Activated T-helper 2 cell treated with anti-CD3 and anti-CD28 coated beads, Interferon-gamma antibody, Interleukin-2, Interleukin-4, amounts not matched to agents 10 μg/mL and 5 μg/mL and 100 μg/mL, durations not matched to agents 14 hours and 24 hours and 36 hours (primary cell): ENCODE data around the gene CTNNA2. TPM values are rescaled to one million over a fixed set of nuclear protein-coding genes. Genes with fewer than 3 reads are reported as not detected.

Experiments
- DNase-seq: peaks from one replicate; pipeline ENCODE4 v3.0.0; 2021; ENCODE audit warnings: low spot score
- H3K27ac Mint-ChIP-seq: one replicate; pipeline ENCODE4 v1.8.0; 2021; ENCODE audit warnings: mixed read lengths
- H3K27me3 Mint-ChIP-seq: one replicate; pipeline ENCODE4 v1.8.0; 2021; ENCODE audit warnings: low read depth, mixed read lengths
- H3K36me3 Mint-ChIP-seq: one replicate; pipeline ENCODE4 v1.8.0; 2021; ENCODE audit warnings: low read depth, mixed read lengths
- H3K4me1 Mint-ChIP-seq: one replicate; pipeline ENCODE4 v1.8.0; 2021; ENCODE audit warnings: low read depth, mixed read lengths
- H3K4me3 Mint-ChIP-seq: one replicate; pipeline ENCODE4 v1.8.0; 2021; ENCODE audit warnings: low read depth, mild to moderate bottlenecking, moderate library complexity, mixed read lengths
- H3K9me3 Mint-ChIP-seq: one replicate; pipeline ENCODE4 v1.8.0; 2021; ENCODE audit warnings: mixed read lengths
- intact Hi-C: fragments of 100-400 bp; cut with micrococcal nuclease; formaldehyde crosslinking; loops from one replicate; pipeline ENCODE4 v1.15.1; 2023
- total RNA-seq: library from RNA; stranded (reverse); gene quantifications from 2 replicates; pipeline ENCODE4 v1.2.3, GENCODE V29; 2022

The CTNNA2 gene
- total RNA-seq, 1 donor from 2014 or later: not detected

GRCh38 chr2:79621252-79621651 lies 108.4 kb downstream of the CTNNA2 start:
- Mint-ChIP-seq H3K27me3 (no peaks in the 10 kb centered on the region), H3K4me1 (no peaks in the 10 kb centered on the region), H3K9me3 (peaks cover 33% of the 10 kb centered on the region), H3K36me3 (no peaks in the 10 kb centered on the region), H3K4me3 (no peak overlapping the region), H3K27ac (no peak overlapping the region)
- DNase-seq: no peak
- intact Hi-C loops: no loop called here

GRCh38 chr2:79621755-79622154 lies 108.9 kb downstream of the CTNNA2 start:
- no peaks in the 10 kb centered on the region for H3K4me1 Mint-ChIP-seq
- no peaks in the 10 kb centered on the region for H3K27me3 Mint-ChIP-seq
- no peak overlapping the region for H3K4me3 Mint-ChIP-seq
- intact Hi-C loops: no loop called here
- H3K27ac Mint-ChIP-seq: no peak overlapping the region
- no peak for DNase-seq
- peaks cover 32% of the 10 kb centered on the region for H3K9me3 Mint-ChIP-seq
- no peaks in the 10 kb centered on the region for H3K36me3 Mint-ChIP-seq

GRCh38 chr2:79622508-79622907 lies 109.7 kb downstream of the CTNNA2 start:
- no peak overlapping the region for H3K27ac Mint-ChIP-seq
- intact Hi-C loops: no loop called here
- DNase-seq: no peak
- H3K4me3 Mint-ChIP-seq: no peak overlapping the region
- H3K9me3 Mint-ChIP-seq: peaks cover 27% of the 10 kb centered on the region
- H3K27me3 Mint-ChIP-seq: no peaks in the 10 kb centered on the region
- H3K36me3 Mint-ChIP-seq: no peaks in the 10 kb centered on the region
- no peaks in the 10 kb centered on the region for H3K4me1 Mint-ChIP-seq

- H3K27ac Mint-ChIP-seq: no peak overlapping the region
- no peak overlapping the region for H3K4me3 Mint-ChIP-seq
- DNase-seq: no peak
- H3K36me3 Mint-ChIP-seq: no peaks in the 10 kb centered on the region
- intact Hi-C loops: no loop called here
- peaks cover 26% of the 10 kb centered on the region for H3K9me3 Mint-ChIP-seq
- H3K27me3 Mint-ChIP-seq: no peaks in the 10 kb centered on the region
- H3K4me1 Mint-ChIP-seq: no peaks in the 10 kb centered on the region
These were observed 114.4 kb downstream of the CTNNA2 start for GRCh38 chr2:79627237-79627636.

- intact Hi-C loops: no loop called here
These were observed 117.2 kb downstream of the CTNNA2 start for GRCh38 chr2:79630060-79630459.

GRCh38 chr2:79630972-79631557 lies 118.2 kb downstream of the CTNNA2 start:
- Mint-ChIP-seq H3K27ac (no peak overlapping the region), H3K4me1 (no peaks in the 10 kb centered on the region), H3K4me3 (no peak overlapping the region), H3K27me3 (no peaks in the 10 kb centered on the region), H3K9me3 (peaks cover 33% of the 10 kb centered on the region), H3K36me3 (no peaks in the 10 kb centered on the region)
- no peak for DNase-seq
- intact Hi-C loops: no loop called here

More at GRCh38 chr2:79630060-79630459, 117.2 kb downstream of the CTNNA2 start:
- H3K4me3 Mint-ChIP-seq: no peak overlapping the region
- no peaks in the 10 kb centered on the region for H3K36me3 Mint-ChIP-seq
- no peaks in the 10 kb centered on the region for H3K4me1 Mint-ChIP-seq
- peaks cover 29% of the 10 kb centered on the region for H3K9me3 Mint-ChIP-seq
- H3K27me3 Mint-ChIP-seq: no peaks in the 10 kb centered on the region
- DNase-seq: no peak
- no peak overlapping the region for H3K27ac Mint-ChIP-seq

- H3K4me1 Mint-ChIP-seq: no peaks in the 10 kb centered on the region
- no peaks in the 10 kb centered on the region for H3K27me3 Mint-ChIP-seq
- no peak for DNase-seq
- no peak overlapping the region for H3K27ac Mint-ChIP-seq
- H3K36me3 Mint-ChIP-seq: no peaks in the 10 kb centered on the region
- intact Hi-C loops: no loop called here
- H3K9me3 Mint-ChIP-seq: peaks cover 23% of the 10 kb centered on the region
- H3K4me3 Mint-ChIP-seq: no peak overlapping the region
These were observed 125.6 kb downstream of the CTNNA2 start for GRCh38 chr2:79638410-79638809.

- H3K4me3 Mint-ChIP-seq: no peak overlapping the region
- intact Hi-C loops: no loop called here
- no peaks in the 10 kb centered on the region for H3K4me1 Mint-ChIP-seq
- H3K27me3 Mint-ChIP-seq: no peaks in the 10 kb centered on the region
- no peak for DNase-seq
- peaks cover 23% of the 10 kb centered on the region for H3K9me3 Mint-ChIP-seq
- no peaks in the 10 kb centered on the region for H3K36me3 Mint-ChIP-seq
- no peak overlapping the region for H3K27ac Mint-ChIP-seq
These were observed 126.1 kb downstream of the CTNNA2 start for GRCh38 chr2:79638954-79639353.

- Mint-ChIP-seq H3K36me3 (no peaks in the 10 kb centered on the region), H3K27me3 (no peaks in the 10 kb centered on the region), H3K4me1 (no peaks in the 10 kb centered on the region), H3K27ac (no peak overlapping the region), H3K9me3 (peaks cover 15% of the 10 kb centered on the region), H3K4me3 (no peak overlapping the region)
- DNase-seq: no peak
- intact Hi-C loops: no loop called here
These were observed 127.2 kb downstream of the CTNNA2 start for GRCh38 chr2:79640001-79640400.

- H3K36me3 Mint-ChIP-seq: no peaks in the 10 kb centered on the region
- DNase-seq: no peak
- H3K27ac Mint-ChIP-seq: no peak overlapping the region
- H3K27me3 Mint-ChIP-seq: no peaks in the 10 kb centered on the region
- no peaks in the 10 kb centered on the region for H3K4me1 Mint-ChIP-seq
- H3K9me3 Mint-ChIP-seq: peaks cover 47% of the 10 kb centered on the region
- intact Hi-C loops: no loop called here
- H3K4me3 Mint-ChIP-seq: no peak overlapping the region
These were observed 136.7 kb downstream of the CTNNA2 start for GRCh38 chr2:79649531-79649930.

GRCh38 chr2:79660557-79660956 lies 147.7 kb downstream of the CTNNA2 start:
- Mint-ChIP-seq H3K27me3 (no peaks in the 10 kb centered on the region), H3K9me3 (peaks cover 21% of the 10 kb centered on the region), H3K27ac (no peak overlapping the region), H3K4me3 (no peak overlapping the region), H3K4me1 (no peaks in the 10 kb centered on the region), H3K36me3 (no peaks in the 10 kb centered on the region)
- intact Hi-C loops: no loop called here
- no peak for DNase-seq

- no peak overlapping the region for H3K27ac Mint-ChIP-seq
- intact Hi-C loops: no loop called here
- peaks cover 28% of the 10 kb centered on the region for H3K9me3 Mint-ChIP-seq
- H3K27me3 Mint-ChIP-seq: no peaks in the 10 kb centered on the region
- H3K4me3 Mint-ChIP-seq: no peak overlapping the region
- no peaks in the 10 kb centered on the region for H3K4me1 Mint-ChIP-seq
- no peak for DNase-seq
- H3K36me3 Mint-ChIP-seq: no peaks in the 10 kb centered on the region
These were observed 152.2 kb downstream of the CTNNA2 start for GRCh38 chr2:79665091-79665490.

GRCh38 chr2:79666430-79666829 lies 153.6 kb downstream of the CTNNA2 start:
- Mint-ChIP-seq H3K27ac (no peak overlapping the region), H3K9me3 (peaks cover 34% of the 10 kb centered on the region), H3K27me3 (no peaks in the 10 kb centered on the region), H3K4me3 (no peak overlapping the region), H3K4me1 (no peaks in the 10 kb centered on the region), H3K36me3 (no peaks in the 10 kb centered on the region)
- DNase-seq: no peak
- intact Hi-C loops: no loop called here

- Mint-ChIP-seq H3K27ac (no peak overlapping the region), H3K27me3 (no peaks in the 10 kb centered on the region), H3K4me1 (no peaks in the 10 kb centered on the region), H3K4me3 (no peak overlapping the region), H3K9me3 (peaks cover 25% of the 10 kb centered on the region), H3K36me3 (no peaks in the 10 kb centered on the region)
- DNase-seq: no peak
- intact Hi-C loops: no loop called here
These were observed 156.9 kb downstream of the CTNNA2 start for GRCh38 chr2:79669714-79670113.
